Ascending aorta (tissue), 2 donors: Measurements from ENCODE around the gene ASPDH. TPM values are rescaled to one million over a fixed set of nuclear protein-coding genes. Genes with fewer than 3 reads are reported as not detected.

Experiments
- DNase-seq, 2 donors: peaks; one replicate each; pipeline ENCODE4 v3.0.0-alpha.2; 2019; ENCODE audit warnings: low spot score in 2 of 2
- H3K27ac ChIP-seq, 2 donors: fragments of 200-600 bp; sonication (generic); one replicate each; pipeline ENCODE4 v1.5.1; 2016 to 2017; ENCODE audit warnings: mild to moderate bottlenecking in 1 of 2
- H3K27me3 ChIP-seq: fragments of 200-600 bp; sonication (generic); one replicate; pipeline ENCODE4 v1.5.1; 2017
- H3K36me3 ChIP-seq, 2 donors: fragments of 200-600 bp; sonication (generic); one replicate each; pipeline ENCODE4 v1.5.1; 2016
- H3K4me1 ChIP-seq, 2 donors: fragments of 200-600 bp; sonication (generic); one replicate each; pipeline ENCODE4 v1.5.1; 2016 to 2017; ENCODE audit warnings: mild to moderate bottlenecking in 1 of 2
- H3K4me3 ChIP-seq, 2 donors: fragments of 200-600 bp; sonication (generic); one replicate each; pipeline ENCODE4 v1.5.1; 2016 to 2017; ENCODE audit warnings: mild to moderate bottlenecking in 1 of 2
- H3K9me3 ChIP-seq, 2 donors: fragments of 200-600 bp; sonication (generic); one replicate each; pipeline ENCODE4 v1.5.1; 2016
- CTCF ChIP-seq, 3 experiments: fragments of 200-600 bp in 2 of 3; fragments of 450-650 bp in 1 of 3; sonication (generic) in 2 of 3; IDR thresholded peaks; one replicate each; pipeline ENCODE4 v1.5.1; 2016 to 2019; ENCODE audit warnings: antibody characterized with exemption in 3 of 3, mild to moderate bottlenecking in 1 of 3, moderate library complexity in 1 of 3
- intact Hi-C: fragments of 100-400 bp; cut with DNase I; formaldehyde crosslinking; loops from one replicate; pipeline ENCODE4 v1.15.1; 2023
- total RNA-seq: library from RNA; depleted of rRNA; stranded (reverse); fragments of >200 nt; gene quantifications from one replicate; pipeline ENCODE4 v1.1.0, GENCODE V29; 2016

ASPDH gene
- total RNA-seq, 1 donor from 2014 or later, result not detected

DNA sequence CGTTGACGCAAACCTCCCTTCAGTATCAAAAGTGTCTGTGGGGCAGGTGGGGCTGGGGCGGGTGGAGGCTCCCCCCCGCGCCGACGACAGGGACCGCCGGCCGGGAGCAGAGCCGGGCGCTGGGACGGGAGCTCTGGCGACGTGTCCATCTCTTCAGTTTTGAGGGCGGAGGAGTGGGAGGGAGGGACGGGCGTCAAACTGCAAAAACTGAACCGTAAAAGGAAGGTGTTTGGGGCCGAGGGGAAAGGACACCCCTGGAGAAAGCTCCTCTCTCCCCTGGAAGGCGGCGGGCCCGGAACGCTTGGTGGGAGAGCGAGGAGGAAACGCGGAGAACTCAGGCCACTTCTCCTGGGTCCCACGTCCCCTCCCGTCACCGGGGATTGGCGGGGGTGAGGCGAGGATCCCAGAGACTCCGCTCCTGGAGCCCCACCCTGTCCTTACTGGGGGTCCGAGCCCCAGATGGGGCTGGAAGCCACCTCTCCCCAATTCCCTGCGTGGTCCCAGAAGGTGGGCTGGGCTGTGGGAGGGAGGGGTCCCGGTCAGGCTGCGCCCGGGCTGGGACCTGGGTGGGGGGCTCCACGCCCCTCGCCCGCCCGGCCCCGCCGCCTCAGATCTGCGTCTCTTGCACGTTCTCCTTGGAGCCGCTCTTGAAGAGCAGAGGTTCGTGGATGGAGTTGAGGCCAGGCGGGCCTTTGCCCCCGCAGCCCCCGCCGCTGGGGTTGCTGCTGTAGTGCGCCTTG lies 3.4 kb upstream of the ASPDH start:
- Histone ChIP-seq H3K4me3 (no peak overlapping the region), H3K27me3 (no peaks in the 10 kb centered on the region), H3K27ac (no peak overlapping the region), H3K4me1 (no peaks in the 10 kb centered on the region), H3K36me3 (no peaks in the 10 kb centered on the region), H3K9me3 (no peaks in the 10 kb centered on the region)
- intact Hi-C loops, result loop anchor here (10.0 kb wide), 3 partner anchors 312 to 848 kb away; partner anchors contain the start of genes CLDND2, ETFB, MYH14 and VRK3
- no peak for TF ChIP-seq CTCF (IDR thresholded peaks at IDR 0.05)
- no peak for DNase-seq

GRCh38 chr19:50516456-50516855 lies 2.7 kb upstream of the ASPDH start:
- H3K27ac ChIP-seq, result no peak overlapping the region
- intact Hi-C loops, result loop anchor here (10.0 kb wide), 3 partner anchors 312 to 848 kb away; partner anchors contain the start of genes CLDND2, ETFB, MYH14 and VRK3
- no peaks in the 10 kb centered on the region for H3K27me3 ChIP-seq
- no peaks in the 10 kb centered on the region for H3K36me3 ChIP-seq
- no peaks in the 10 kb centered on the region for H3K4me1 ChIP-seq
- H3K9me3 ChIP-seq, result no peaks in the 10 kb centered on the region
- H3K4me3 ChIP-seq, result no peak overlapping the region
- no peak for TF ChIP-seq CTCF (IDR thresholded peaks at IDR 0.05)
- DNase-seq, result no peak

DNA sequence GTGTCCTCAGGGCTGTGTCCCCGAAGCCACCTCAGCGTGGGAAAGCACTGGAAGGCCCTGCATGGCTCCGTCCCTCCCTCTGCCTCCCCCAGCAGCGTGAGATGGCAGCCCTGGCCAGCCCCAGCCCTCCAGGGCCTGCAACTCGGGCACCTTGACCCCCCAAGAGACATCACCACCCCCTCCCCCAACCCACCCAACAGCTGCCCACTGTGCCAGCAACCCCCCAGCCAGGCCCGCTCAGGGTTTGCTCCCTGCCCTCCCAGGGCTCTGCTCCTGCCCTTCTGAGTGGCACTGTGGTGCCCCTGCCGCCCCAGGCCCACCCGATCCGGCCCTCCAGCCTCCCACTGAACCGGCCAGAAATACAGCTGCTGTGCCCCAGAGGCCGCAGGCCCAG lies 1.5 kb upstream of the ASPDH start:
- H3K36me3 ChIP-seq, result no peaks in the 10 kb centered on the region
- no peak overlapping the region for H3K4me3 ChIP-seq
- H3K4me1 ChIP-seq, result peaks cover 3 to 4% of the 10 kb centered on the region in 2 donors
- TF ChIP-seq CTCF (IDR thresholded peaks at IDR 0.05), result no peak
- no peaks in the 10 kb centered on the region for H3K27me3 ChIP-seq
- H3K9me3 ChIP-seq, result no peaks in the 10 kb centered on the region
- intact Hi-C loops, result loop anchor here (10.0 kb wide), 3 partner anchors 310 to 850 kb away; partner anchors contain the start of genes CLDND2, ETFB, MYH14 and VRK3
- no peak overlapping the region for H3K27ac ChIP-seq
- DNase-seq, result no peak

GRCh38 chr19:50514346-50515167 lies 844 bp upstream of the ASPDH start:
- Histone ChIP-seq H3K4me3 (no peak overlapping the region), H3K9me3 (no peaks in the 10 kb centered on the region), H3K4me1 (peaks cover 6% of the 10 kb centered on the region in 2 donors), H3K27ac (no peak overlapping the region), H3K27me3 (no peaks in the 10 kb centered on the region), H3K36me3 (no peaks in the 10 kb centered on the region)
- intact Hi-C loops, result loop anchor here (5.0 to 10.0 kb wide), 5 partner anchors 82 to 850 kb away; partner anchors contain the start of genes CLDND2, ETFB, MYBPC2 and MYH14
- DNase-seq, result no peak
- no peak for TF ChIP-seq CTCF (IDR thresholded peaks at IDR 0.05)

- H3K27me3 ChIP-seq, result no peaks in the 10 kb centered on the region
- H3K9me3 ChIP-seq, result no peaks in the 10 kb centered on the region
- H3K27ac ChIP-seq, result no peak overlapping the region
- no peak overlapping the region for H3K4me3 ChIP-seq
- DNase-seq, result no peak
- no peak for TF ChIP-seq CTCF (IDR thresholded peaks at IDR 0.05)
- H3K4me1 ChIP-seq, result peaks cover 6% of the 10 kb centered on the region in 2 donors
- no peaks in the 10 kb centered on the region for H3K36me3 ChIP-seq
- intact Hi-C loops, result loop anchor here (5.0 to 10.0 kb wide), 5 partner anchors 81 to 852 kb away; partner anchors contain the start of genes CLDND2, ETFB, MYBPC2 and MYH14
Measured at GRCh38 chr19:50512999-50513745, 541 bp downstream of the ASPDH start.
